Measurements from ENCODE around the gene MKNK1. TPM values are rescaled to one million over a fixed set of nuclear protein-coding genes. Genes with fewer than 3 reads are reported as not detected.

MKNK1 gene
- total RNA-seq, 6 experiments from 2014 or later = 18.0 to 24.3 (median 22.3) TPM

DNA sequence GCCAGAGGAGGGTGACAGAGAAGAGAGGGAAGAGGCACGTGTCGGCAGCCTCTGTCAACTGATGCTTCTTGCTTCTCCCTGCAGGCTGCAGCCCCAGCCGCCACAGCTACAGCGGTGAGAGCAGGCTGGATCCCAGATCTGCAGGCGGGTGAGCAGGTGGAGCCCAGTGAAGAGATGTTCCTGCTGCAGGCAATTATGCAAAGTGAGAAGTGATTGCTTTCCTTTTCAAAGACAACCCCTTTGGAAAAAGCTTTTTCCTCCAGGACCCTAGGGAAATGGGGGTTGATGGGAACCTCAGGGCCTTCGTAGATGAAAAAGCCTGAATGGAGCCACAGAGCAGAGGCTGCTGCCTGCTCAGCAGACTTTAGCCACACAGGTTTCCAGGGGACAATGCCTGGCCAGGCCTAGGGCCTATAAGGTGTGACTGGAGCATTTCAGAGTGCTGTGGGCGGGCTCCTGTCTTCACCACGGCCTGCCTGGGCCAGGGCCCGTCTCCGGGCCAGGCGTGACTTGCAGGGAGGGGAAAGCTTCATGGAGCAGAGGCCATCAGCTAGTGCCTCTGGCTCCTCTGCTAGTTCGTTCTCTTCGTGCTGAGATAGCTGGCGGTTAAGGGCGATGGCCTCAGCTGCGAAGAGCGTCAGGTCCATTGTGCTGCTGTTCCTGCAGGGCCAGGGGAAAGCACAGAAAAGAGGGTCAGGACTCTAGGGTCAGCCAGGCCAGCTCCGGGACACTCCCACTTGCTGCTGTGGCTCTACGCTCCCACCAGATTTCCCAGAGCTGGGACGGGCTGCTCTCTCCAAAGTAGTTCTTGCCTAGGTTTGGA is 45.7 kb downstream of the MKNK1 start:
- Mint-ChIP-seq H3K9me3 (no peaks in the 10 kb centered on the region), H3K36me3 (ENCODE audit: low read depth) (peaks cover 6% of the 10 kb centered on the region), H3K27ac (no peak overlapping the region), H3K4me3 (no peak overlapping the region), H3K27me3 (ENCODE audit: insufficient read depth) (peaks cover 5% of the 10 kb centered on the region; the same call in 1 of the 2 replicates), H3K4me1 (ENCODE audit: low read depth) (no peaks in the 10 kb centered on the region)
- DNase-seq = no peak
- TF ChIP-seq, protein P1, sequence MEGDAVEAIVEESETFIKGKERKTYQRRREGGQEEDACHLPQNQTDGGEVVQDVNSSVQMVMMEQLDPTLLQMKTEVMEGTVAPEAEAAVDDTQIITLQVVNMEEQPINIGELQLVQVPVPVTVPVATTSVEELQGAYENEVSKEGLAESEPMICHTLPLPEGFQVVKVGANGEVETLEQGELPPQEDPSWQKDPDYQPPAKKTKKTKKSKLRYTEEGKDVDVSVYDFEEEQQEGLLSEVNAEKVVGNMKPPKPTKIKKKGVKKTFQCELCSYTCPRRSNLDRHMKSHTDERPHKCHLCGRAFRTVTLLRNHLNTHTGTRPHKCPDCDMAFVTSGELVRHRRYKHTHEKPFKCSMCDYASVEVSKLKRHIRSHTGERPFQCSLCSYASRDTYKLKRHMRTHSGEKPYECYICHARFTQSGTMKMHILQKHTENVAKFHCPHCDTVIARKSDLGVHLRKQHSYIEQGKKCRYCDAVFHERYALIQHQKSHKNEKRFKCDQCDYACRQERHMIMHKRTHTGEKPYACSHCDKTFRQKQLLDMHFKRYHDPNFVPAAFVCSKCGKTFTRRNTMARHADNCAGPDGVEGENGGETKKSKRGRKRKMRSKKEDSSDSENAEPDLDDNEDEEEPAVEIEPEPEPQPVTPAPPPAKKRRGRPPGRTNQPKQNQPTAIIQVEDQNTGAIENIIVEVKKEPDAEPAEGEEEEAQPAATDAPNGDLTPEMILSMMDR (IDR thresholded peaks at IDR 0.05) = no peak

DNA sequence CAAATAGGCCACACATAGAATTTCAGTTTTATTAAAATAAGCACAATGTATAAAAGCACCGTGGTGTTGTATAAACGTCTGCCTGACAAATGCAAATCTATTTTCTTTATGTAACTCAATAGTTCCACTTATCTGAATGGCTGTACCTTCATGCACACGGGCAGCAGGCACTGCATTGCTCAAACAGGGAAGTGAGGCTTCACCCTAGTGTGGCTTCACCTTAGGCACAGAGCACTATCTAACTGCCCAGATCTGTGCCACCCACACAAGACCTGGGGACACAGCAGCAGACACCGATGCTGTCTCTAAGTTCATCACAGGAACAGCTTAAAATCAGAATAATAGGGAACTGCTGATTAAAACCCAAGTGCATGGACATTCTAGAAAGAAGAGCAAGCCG is 46.7 kb downstream of the MKNK1 start:
- no peaks in the 10 kb centered on the region for H3K4me1 Mint-ChIP-seq (ENCODE audit: low read depth)
- H3K4me3 Mint-ChIP-seq = no peak overlapping the region
- DNase-seq = no peak
- TF ChIP-seq, protein P1 (IDR thresholded peaks at IDR 0.05) = no peak
- peaks cover 6% of the 10 kb centered on the region for H3K36me3 Mint-ChIP-seq (ENCODE audit: low read depth)
- peaks cover 9% of the 10 kb centered on the region; the same call in 1 of the 2 replicates for H3K27me3 Mint-ChIP-seq (ENCODE audit: insufficient read depth)
- H3K27ac Mint-ChIP-seq = no peak overlapping the region
- H3K9me3 Mint-ChIP-seq = no peaks in the 10 kb centered on the region

DNA sequence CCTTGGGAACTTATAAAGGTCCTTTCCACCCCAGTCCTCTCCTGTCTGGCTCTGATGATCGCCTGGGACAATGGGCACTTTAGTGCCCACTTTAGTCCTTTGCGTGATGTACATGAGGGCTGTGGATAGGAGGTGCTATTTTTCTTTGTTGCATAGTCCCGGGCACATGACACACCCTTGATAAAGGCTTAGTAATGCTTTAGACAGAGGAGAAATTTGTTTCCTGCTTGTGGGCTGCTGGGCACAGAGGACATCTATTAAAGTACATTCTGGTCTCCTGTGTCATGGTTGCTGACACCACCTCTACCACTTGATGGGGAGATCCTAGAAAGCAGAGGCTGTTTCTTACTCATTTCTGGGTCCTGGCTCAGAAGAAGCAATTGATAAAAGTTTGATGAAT is 47.2 kb downstream of the MKNK1 start:
- Mint-ChIP-seq H3K27ac (no peak overlapping the region), H3K27me3 (ENCODE audit: insufficient read depth) (peaks cover 11% of the 10 kb centered on the region), H3K4me3 (no peak overlapping the region), H3K36me3 (ENCODE audit: low read depth) (peaks cover 6% of the 10 kb centered on the region), H3K4me1 (ENCODE audit: low read depth) (no peaks in the 10 kb centered on the region), H3K9me3 (no peaks in the 10 kb centered on the region)
- DNase-seq = no peak
- TF ChIP-seq, protein P1 (IDR thresholded peaks at IDR 0.05) = no peak

DNA sequence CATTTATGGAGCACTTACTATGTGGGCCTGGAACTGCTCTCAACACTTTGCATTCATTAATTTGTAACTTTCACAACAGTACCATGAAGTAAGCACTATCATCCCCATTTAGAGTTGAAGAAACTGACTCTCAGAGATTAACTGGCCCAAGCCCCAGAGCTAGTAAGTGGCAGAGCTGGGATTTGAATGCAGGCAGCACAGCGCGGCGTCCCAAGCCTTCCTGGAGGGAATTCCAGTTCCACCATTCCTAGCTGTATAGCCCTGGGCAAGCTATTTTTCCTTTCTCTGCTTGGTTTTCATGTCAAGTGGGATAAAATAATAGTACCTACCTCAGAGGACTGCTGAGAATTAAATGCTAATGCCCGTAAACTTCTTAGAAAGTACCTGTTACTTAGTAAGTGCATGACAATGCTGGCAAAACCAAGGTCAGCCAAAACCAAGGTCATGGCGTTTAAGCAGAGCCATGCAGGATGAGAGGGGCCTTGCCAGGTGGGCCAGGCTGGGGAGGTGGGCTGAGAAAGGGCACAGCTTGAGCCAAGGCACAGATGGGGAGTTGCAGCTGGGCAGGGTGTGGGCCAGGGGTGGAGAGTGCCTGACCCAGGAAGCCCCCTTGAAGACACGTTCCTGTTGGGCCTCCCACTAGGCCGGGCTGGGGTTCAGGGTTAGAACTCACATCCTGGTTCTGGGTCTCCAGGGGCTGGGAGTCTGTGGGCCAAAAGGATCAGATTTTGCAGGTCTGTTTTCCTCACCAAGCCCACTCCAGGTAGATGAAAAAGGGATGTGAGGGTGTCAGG is 48.0 kb downstream of the MKNK1 start:
- H3K36me3 Mint-ChIP-seq (ENCODE audit: low read depth) = peaks cover 6% of the 10 kb centered on the region
- TF ChIP-seq, protein P1 (IDR thresholded peaks at IDR 0.05) = no peak
- no peak overlapping the region for H3K4me3 Mint-ChIP-seq
- no peak for DNase-seq
- H3K9me3 Mint-ChIP-seq = no peaks in the 10 kb centered on the region
- no peaks in the 10 kb centered on the region for H3K4me1 Mint-ChIP-seq (ENCODE audit: low read depth)
- peaks cover 19% of the 10 kb centered on the region for H3K27me3 Mint-ChIP-seq (ENCODE audit: insufficient read depth)
- no peak overlapping the region for H3K27ac Mint-ChIP-seq

DNA sequence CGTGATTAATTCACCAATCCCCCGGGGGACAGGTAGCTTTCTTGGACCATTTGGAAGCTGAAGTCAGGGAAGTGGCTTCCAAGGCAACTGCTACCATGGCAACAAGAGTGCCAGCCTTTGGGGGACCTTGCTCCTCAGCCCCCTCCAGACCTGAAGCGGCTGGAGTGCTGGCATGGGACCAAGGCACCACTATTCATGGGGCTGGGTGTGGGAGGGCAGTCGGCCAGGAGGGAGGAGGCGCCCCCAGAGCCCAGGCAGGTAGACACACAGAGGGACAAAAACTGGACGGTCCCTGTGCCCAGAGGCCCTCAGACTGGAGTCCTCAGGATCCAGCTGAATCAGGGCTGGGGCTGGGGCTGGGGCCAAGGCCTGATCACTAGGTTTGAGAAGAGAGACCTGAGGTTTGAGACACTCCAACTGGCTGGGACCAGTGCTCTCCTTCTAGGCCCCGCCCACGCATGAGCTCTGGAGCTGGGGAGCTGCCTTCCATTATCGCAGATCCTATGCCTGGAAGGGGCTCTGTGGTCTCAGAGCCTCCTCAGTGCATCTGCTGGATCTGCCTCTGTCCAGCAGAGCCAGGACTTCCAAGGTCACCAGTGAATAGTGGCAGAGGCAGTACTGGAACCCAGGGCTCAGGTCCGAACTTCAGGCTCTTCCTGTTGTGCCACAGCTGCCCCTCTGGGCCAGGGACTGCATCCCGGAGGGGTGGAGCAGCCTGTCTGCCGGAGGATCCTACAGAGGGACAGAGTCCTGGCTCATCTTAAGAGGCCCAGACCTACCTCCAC is 49.3 kb downstream of the MKNK1 start:
- no peak overlapping the region for H3K27ac Mint-ChIP-seq
- no peak for DNase-seq

More for the DNA sequence above, 49.3 kb downstream of the MKNK1 start:
- peaks cover 6% of the 10 kb centered on the region for H3K36me3 Mint-ChIP-seq (ENCODE audit: low read depth)
- H3K27me3 Mint-ChIP-seq (ENCODE audit: insufficient read depth) = peaks cover 26% of the 10 kb centered on the region
- TF ChIP-seq, protein P1 (IDR thresholded peaks at IDR 0.05) = no peak
- no peaks in the 10 kb centered on the region for H3K9me3 Mint-ChIP-seq
- H3K4me1 Mint-ChIP-seq (ENCODE audit: low read depth) = peaks cover 1% of the 10 kb centered on the region; the same call in 1 of the 2 replicates
- H3K4me3 Mint-ChIP-seq = no peak overlapping the region
